Karpas-422 (cell line): ENCODE measurements around the gene RAB15. TPM values are rescaled to one million over a fixed set of nuclear protein-coding genes. Genes with fewer than 3 reads are reported as not detected.

Experiments used
- small RNA-seq: library from RNA; depleted of rRNA; stranded (forward); fragments of <200 nt; gene quantifications from one replicate; pipeline ENCODE3, GENCODE V24; 2014
- total RNA-seq: library from RNA; depleted of rRNA; stranded (reverse); fragments of >200 nt; shearing (Covaris generic); gene quantifications from 2 replicates; pipeline ENCODE4 v1.2.3, GENCODE V29; 2014; ENCODE audit warnings: low replicate concordance; rRNA removed

RAB15 gene
- total RNA-seq, 1 experiment from 2014 or later: 1.2 TPM

Small RNAs within 50 kb of the gene (small RNA-seq; reads per million reads assigned to genes)
- gene RPPH1-2P: not detected

Other genes starting within 250 kb of the RAB15 start
- gene SPTB, start 92.4 kb downstream of the RAB15 start, total RNA-seq: not detected in 2 replicates
- 84.9 and 136 TPM in 2 replicates for gene CHURC1, start 57.9 kb downstream of the RAB15 start, total RNA-seq
- gene GPX2, start 29.6 kb downstream of the RAB15 start, total RNA-seq: not detected in 2 replicates
- gene FNTB, start 14.6 kb upstream of the RAB15 start, total RNA-seq: 15.2 and 16.0 TPM in 2 replicates
- gene MAX, start 130.2 kb upstream of the RAB15 start, total RNA-seq: 107 and 124 TPM in 2 replicates